ENCODE measurements around the gene OR51A7.

The OR51A7 gene

GRCh38 chr11:4882543-4882942 is 21.0 kb upstream of the OR51A7 start:
- TF ChIP-seq, protein P1, sequence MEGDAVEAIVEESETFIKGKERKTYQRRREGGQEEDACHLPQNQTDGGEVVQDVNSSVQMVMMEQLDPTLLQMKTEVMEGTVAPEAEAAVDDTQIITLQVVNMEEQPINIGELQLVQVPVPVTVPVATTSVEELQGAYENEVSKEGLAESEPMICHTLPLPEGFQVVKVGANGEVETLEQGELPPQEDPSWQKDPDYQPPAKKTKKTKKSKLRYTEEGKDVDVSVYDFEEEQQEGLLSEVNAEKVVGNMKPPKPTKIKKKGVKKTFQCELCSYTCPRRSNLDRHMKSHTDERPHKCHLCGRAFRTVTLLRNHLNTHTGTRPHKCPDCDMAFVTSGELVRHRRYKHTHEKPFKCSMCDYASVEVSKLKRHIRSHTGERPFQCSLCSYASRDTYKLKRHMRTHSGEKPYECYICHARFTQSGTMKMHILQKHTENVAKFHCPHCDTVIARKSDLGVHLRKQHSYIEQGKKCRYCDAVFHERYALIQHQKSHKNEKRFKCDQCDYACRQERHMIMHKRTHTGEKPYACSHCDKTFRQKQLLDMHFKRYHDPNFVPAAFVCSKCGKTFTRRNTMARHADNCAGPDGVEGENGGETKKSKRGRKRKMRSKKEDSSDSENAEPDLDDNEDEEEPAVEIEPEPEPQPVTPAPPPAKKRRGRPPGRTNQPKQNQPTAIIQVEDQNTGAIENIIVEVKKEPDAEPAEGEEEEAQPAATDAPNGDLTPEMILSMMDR (IDR thresholded peaks at IDR 0.05; ENCODE audit: control extremely low read depth, extremely low read depth, low read depth, missing control alignments): no peak
- no peak for DNase-seq (ENCODE audit: extremely low spot score)
- POLR2A ChIA-PET: no interaction called here
- CTCF ChIA-PET: interaction anchor here (0.7 kb wide), 1 partner anchor 67 kb away, joined by 3 read pairs; no protein-coding TSS in a partner anchor

DNA sequence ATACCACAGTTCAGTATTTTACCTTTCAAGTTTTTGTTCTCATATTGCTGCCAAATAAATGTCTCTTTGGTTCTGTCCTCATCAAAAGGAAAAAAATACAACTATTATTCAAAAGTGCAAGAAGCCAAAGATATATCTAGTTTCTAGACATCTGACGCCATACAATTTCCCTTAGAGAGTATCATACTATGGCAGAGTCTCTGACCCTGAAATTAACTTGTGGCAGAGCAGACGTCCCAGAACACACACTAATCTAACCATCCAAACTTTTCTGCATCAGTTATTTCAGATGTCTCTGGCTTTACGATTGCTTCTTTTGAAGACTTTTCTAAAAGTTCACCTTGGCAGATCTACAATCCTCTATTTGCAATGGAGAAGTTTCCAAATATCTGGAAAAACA is 19.2 kb upstream of the OR51A7 start:
- TF ChIP-seq, protein P1 (IDR thresholded peaks at IDR 0.05; ENCODE audit: control extremely low read depth, extremely low read depth, low read depth, missing control alignments): no peak
- no peak for DNase-seq (ENCODE audit: extremely low spot score)
- ChIA-PET POLR2A (no interaction called here), CTCF (no interaction called here)

DNA sequence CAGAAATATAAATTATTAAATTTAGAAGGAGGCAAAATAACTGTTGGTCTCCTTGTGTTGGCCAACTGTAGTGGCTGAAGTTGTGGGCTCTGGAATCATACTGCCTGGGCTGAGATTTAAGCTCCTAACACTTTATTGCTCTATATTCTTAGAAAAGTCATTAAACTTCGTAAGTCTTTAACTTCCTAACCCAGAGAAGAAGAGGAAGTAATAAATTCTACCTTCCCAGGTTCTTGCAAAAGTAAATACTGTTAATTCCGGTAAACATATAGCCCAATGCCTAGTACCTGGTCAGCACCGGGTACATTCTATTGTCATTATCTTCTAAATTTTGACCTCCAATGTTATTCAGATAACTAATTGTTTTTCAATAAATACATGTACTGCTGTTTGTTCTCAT is 17.4 kb upstream of the OR51A7 start:
- no peak for DNase-seq (ENCODE audit: extremely low spot score)
- TF ChIP-seq, protein P1 (IDR thresholded peaks at IDR 0.05; ENCODE audit: control extremely low read depth, extremely low read depth, low read depth, missing control alignments): no peak
- ChIA-PET POLR2A (no interaction called here), CTCF (no interaction called here)

- ChIA-PET CTCF (interaction anchor here (1.7 kb wide), 1 partner anchor 43 kb away, joined by 4 read pairs; no protein-coding TSS in a partner anchor), POLR2A (no interaction called here)
- TF ChIP-seq, protein P1 (IDR thresholded peaks at IDR 0.05; ENCODE audit: control extremely low read depth, extremely low read depth, low read depth, missing control alignments): no peak
- no peak for DNase-seq (ENCODE audit: extremely low spot score)
Measured at GRCh38 chr11:4887591-4887990, 16.0 kb upstream of the OR51A7 start.

DNA sequence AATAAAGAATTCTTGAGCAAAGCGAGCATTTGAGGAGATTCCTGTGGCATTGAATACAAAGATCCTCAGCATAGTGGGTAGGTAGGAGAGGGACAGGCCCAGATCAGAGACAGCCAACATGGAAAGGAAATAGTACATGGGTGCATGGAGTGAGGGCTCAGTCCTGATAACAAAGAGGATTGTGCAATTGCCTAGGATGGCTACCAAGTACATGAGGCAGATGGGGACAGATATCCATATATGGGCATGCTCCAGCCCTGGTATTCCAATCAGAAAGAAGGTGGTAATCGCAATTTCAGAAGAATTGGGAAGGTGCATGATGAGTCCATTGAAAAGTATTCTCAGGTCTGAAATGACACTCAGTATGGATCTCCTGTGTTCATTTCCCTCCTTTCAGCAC is 13.3 kb upstream of the OR51A7 start:
- ChIA-PET CTCF (no interaction called here), POLR2A (no interaction called here)
- TF ChIP-seq, protein P1 (IDR thresholded peaks at IDR 0.05; ENCODE audit: control extremely low read depth, extremely low read depth, low read depth, missing control alignments): no peak
- DNase-seq (ENCODE audit: extremely low spot score): no peak

DNA sequence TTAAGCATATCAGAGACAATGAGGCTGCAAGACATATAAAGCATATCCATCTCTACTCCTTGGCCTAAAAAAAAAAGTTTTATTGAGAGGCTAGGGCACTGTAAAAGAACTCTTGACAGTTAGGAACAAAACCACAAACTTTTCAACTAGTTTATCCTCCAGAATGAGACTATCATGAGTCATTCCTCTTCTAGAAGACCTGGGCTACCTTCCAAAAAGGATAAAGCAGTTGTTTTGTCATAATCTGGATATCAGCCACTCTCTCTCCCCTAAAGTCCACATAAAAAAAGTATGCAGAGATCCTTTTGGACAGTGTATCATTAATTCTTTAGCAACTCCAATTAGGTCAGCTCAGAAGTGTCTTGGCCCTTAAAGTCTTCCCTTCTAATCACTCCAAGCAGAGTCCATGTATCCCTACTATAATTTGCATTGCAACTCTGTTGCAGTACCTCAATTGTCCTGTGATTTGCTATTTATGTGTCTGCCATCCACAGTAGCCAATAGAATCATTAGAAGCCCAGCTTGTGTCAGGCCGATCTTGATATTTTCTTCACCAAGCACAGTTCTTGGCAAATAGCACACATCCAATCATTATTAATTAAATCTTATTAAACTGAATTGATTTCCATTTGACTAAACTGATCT is 11.5 kb upstream of the OR51A7 start:
- CTCF ChIA-PET: interaction anchor here (0.8 kb wide), 1 partner anchor 40 kb away, joined by 3 read pairs; no protein-coding TSS in a partner anchor
- TF ChIP-seq, protein P1 (IDR thresholded peaks at IDR 0.05; ENCODE audit: control extremely low read depth, extremely low read depth, low read depth, missing control alignments): no peak
- POLR2A ChIA-PET: no interaction called here
- DNase-seq (ENCODE audit: extremely low spot score): no peak

All from GM10248 (cell line).